Aorta (tissue), 5 donors: Measurements from ENCODE around the gene KASH5. TPM values are rescaled to one million over a fixed set of nuclear protein-coding genes. Genes with fewer than 3 reads are reported as not detected.
A peak's percentile ranks its signal among the peaks of the same experiment; 100 is the strongest.

Source experiments
- ATAC-seq: fragments of 200-7000 bp; cut with Tn5 transposase; one replicate; pipeline ENCODE4 v1.9.1; 2022; ENCODE audit warnings: moderate library complexity; ENCODE audit not compliant: low FRiP score
- DNase-seq, 2 donors: peaks; one replicate each; pipeline ENCODE4 v3.0.0-alpha.2; 2020
- H3K27ac ChIP-seq, 2 donors: one replicate each; pipeline ENCODE4 v1.5.1; 2013; ENCODE audit warnings: low read length in 2 of 2, mild to moderate bottlenecking in 2 of 2, moderate library complexity in 2 of 2, control low read depth in 1 of 2, inconsistent platforms in 1 of 2, low read depth in 1 of 2
- H3K27me3 ChIP-seq, 2 donors: one replicate each; pipeline ENCODE4 v1.6.1; 2013; ENCODE audit warnings: control low read depth in 1 of 2, low read length in 1 of 2, mild to moderate bottlenecking in 1 of 2, moderate library complexity in 1 of 2; ENCODE audit not compliant: insufficient read depth in 2 of 2, control insufficient read depth in 1 of 2
- H3K36me3 ChIP-seq, 2 donors: one replicate each; pipeline ENCODE4 v1.6.1; 2013; ENCODE audit warnings: control low read depth in 1 of 2, low read length in 1 of 2, mild to moderate bottlenecking in 1 of 2; ENCODE audit not compliant: insufficient read depth in 2 of 2, control insufficient read depth in 1 of 2
- H3K4me1 ChIP-seq, 2 donors: one replicate each; pipeline ENCODE4 v1.6.1; 2013; ENCODE audit warnings: low read length in 2 of 2, control low read depth in 1 of 2, mild to moderate bottlenecking in 1 of 2, moderate library complexity in 1 of 2; ENCODE audit not compliant: insufficient read depth in 2 of 2, control insufficient read depth in 1 of 2
- H3K4me3 ChIP-seq, 2 donors: one replicate each; pipeline ENCODE4 v1.5.1; 2013; ENCODE audit warnings: low read length in 2 of 2, control low read depth in 1 of 2, mild to moderate bottlenecking in 1 of 2
- H3K9me3 ChIP-seq: one replicate; pipeline ENCODE4 v1.6.1; 2013; ENCODE audit warnings: mild to moderate bottlenecking, low read length; ENCODE audit not compliant: control insufficient read depth
- WGBS, 2 donors: extraction: QIAGEN DNeasy Blood & Tissue Kit; methylation state at CpG; one replicate each; pipeline ENCODE4 v1.1.7; 2013; 5-methylcytosine and 5-hydroxymethylcytosine counted together
- intact Hi-C, 2 donors: fragments of 100-400 bp; cut with DNase I; formaldehyde crosslinking; loops; one replicate each; pipeline versions ENCODE4 v1.14.2 to v1.15.0; 2022
- polyA plus RNA-seq, 2 donors: library from polyadenylated mRNA; stranded (reverse); fragments of 200-250 nt; gene quantifications; one replicate each; pipeline ENCODE4 v1.2.3, GENCODE V29; 2013
- total RNA-seq, 2 donors: library from RNA; stranded (reverse); fragmentation: NEBNext Ultra II Directional; extraction: Animal tissue kit (Norgen Biotek cat#: 25700); gene quantifications; one replicate each; pipeline ENCODE4 v1.2.1, GENCODE V29; 2021
- donor health status: healthy with polysubstance abuse.
- donor health status: Bipolar disorder and iron deficiency.
- donor health status: DM: no; HTN: no; CAD: no.
- donor health status: DM: no; HTN: no; CAD: no.
- donor health status: DM: yes; HTN: yes; CAD: no.

KASH5 gene
- total and polyA plus RNA-seq, 4 donors: not detected

- no peaks in the 10 kb centered on the region for H3K4me1 ChIP-seq
- no peak overlapping the region for H3K27ac ChIP-seq
- no peak overlapping the region for H3K4me3 ChIP-seq
- ATAC-seq (no peak), DNase-seq (no peak)
- peaks cover 0 to 5% of the 10 kb centered on the region in 2 donors for H3K27me3 ChIP-seq
- intact Hi-C loops: no loop called here
- WGBS, 2 donors: 27 to 45% methylated on average over 2 to 3 of the region's 3 CpGs
- no peaks in the 10 kb centered on the region for H3K36me3 ChIP-seq
- no peaks in the 10 kb centered on the region for H3K9me3 ChIP-seq
Measured at GRCh38 chr19:49421878-49422202, 33.8 kb downstream of the KASH5 start.

GRCh38 chr19:49422407-49423070 is 34.5 kb downstream of the KASH5 start:
- DNase-seq (peak in 1 of 2 donors; percentile 84), ATAC-seq (peak; percentile 54)
- Histone ChIP-seq H3K36me3 (no peaks in the 10 kb centered on the region), H3K27ac (no peak overlapping the region), H3K4me1 (no peaks in the 10 kb centered on the region), H3K27me3 (peaks cover 0 to 5% of the 10 kb centered on the region in 2 donors), H3K9me3 (no peaks in the 10 kb centered on the region), H3K4me3 (no peak overlapping the region)
- WGBS, 2 donors: 2 to 3% methylated on average over 58 of the region's 58 CpGs
- intact Hi-C loops: no loop called here

GRCh38 chr19:49423071-49423984 is 35.3 kb downstream of the KASH5 start, which contains the start of gene PTH2:
Gene PTH2 (minus strand): TSS chr19:49423441. CDS start chr19:49423339, 102 bp downstream.
- intact Hi-C loops: no loop called here
- H3K36me3 ChIP-seq: no peaks in the 10 kb centered on the region
- no peak within 1 kb of the TSS for H3K27ac ChIP-seq
- H3K27me3 ChIP-seq: peaks cover 0 to 5% of the 10 kb centered on the region in 2 donors
- ATAC-seq (no peak), DNase-seq (no peak)
- H3K4me3 ChIP-seq: no peak within 1 kb of the TSS
- H3K9me3 ChIP-seq: no peaks in the 10 kb centered on the region
- no peaks in the 10 kb centered on the region for H3K4me1 ChIP-seq
- 6 to 8% methylated on average over 42 of the region's 42 CpGs for WGBS, 2 donors

- WGBS, 2 donors: 7 to 13% methylated on average over 3 of the region's 3 CpGs
- H3K9me3 ChIP-seq: no peaks in the 10 kb centered on the region
- H3K4me1 ChIP-seq: no peaks in the 10 kb centered on the region
- no peak overlapping the region for H3K4me3 ChIP-seq
- intact Hi-C loops: no loop called here
- H3K27me3 ChIP-seq: peaks cover 0 to 5% of the 10 kb centered on the region in 2 donors
- H3K36me3 ChIP-seq: no peaks in the 10 kb centered on the region
- no peak overlapping the region for H3K27ac ChIP-seq
- DNase-seq (no peak), ATAC-seq (no peak)
Measured at GRCh38 chr19:49423985-49424303, 35.9 kb downstream of the KASH5 start.

- peaks cover 0 to 5% of the 10 kb centered on the region in 2 donors for H3K27me3 ChIP-seq
- no peak for ATAC-seq
- H3K9me3 ChIP-seq: no peaks in the 10 kb centered on the region
- H3K27ac ChIP-seq: no peak within 1 kb of the TSS
- intact Hi-C loops: no loop called here
- H3K4me3 ChIP-seq: no peak within 1 kb of the TSS
- WGBS, 2 donors: 50 to 53% methylated on average over 7 of the region's 7 CpGs
- H3K4me1 ChIP-seq: no peaks in the 10 kb centered on the region
- no peaks in the 10 kb centered on the region for H3K36me3 ChIP-seq
- no peak for DNase-seq
Measured at GRCh38 chr19:49425178-49425577, 37.1 kb downstream of the KASH5 start, which contains the start of gene GFY. Gene GFY (plus strand): TSS chr19:49425388. CDS start chr19:49426431, 1,043 bp downstream.

- H3K9me3 ChIP-seq: no peaks in the 10 kb centered on the region
- ATAC-seq: no peak
- WGBS, 2 donors: 2 to 3% methylated on average over 27 to 30 of the region's 30 CpGs
- intact Hi-C loops: no loop called here
- no peak overlapping the region for H3K4me3 ChIP-seq
- H3K4me1 ChIP-seq: no peaks in the 10 kb centered on the region
- H3K36me3 ChIP-seq: no peaks in the 10 kb centered on the region
- no peak for DNase-seq
- H3K27me3 ChIP-seq: peaks cover 0 to 5% of the 10 kb centered on the region in 2 donors
- H3K27ac ChIP-seq: no peak overlapping the region
Measured at GRCh38 chr19:49425922-49426592, 38.0 kb downstream of the KASH5 start.

- Histone ChIP-seq H3K36me3 (no peaks in the 10 kb centered on the region), H3K4me3 (no peak overlapping the region), H3K4me1 (no peaks in the 10 kb centered on the region), H3K27ac (no peak overlapping the region), H3K9me3 (no peaks in the 10 kb centered on the region), H3K27me3 (peaks cover 0 to 5% of the 10 kb centered on the region in 2 donors)
- DNase-seq (no peak), ATAC-seq (no peak)
- intact Hi-C loops: no loop called here
- 53 to 57% methylated on average over 12 of the region's 12 CpGs for WGBS, 2 donors
Measured at GRCh38 chr19:49427339-49427738, 39.3 kb downstream of the KASH5 start.

- 1 to 2% methylated on average over 45 of the region's 45 CpGs for WGBS, 2 donors
- no peaks in the 10 kb centered on the region for H3K36me3 ChIP-seq
- DNase-seq: no peak
- peaks cover 0 to 5% of the 10 kb centered on the region in 2 donors for H3K27me3 ChIP-seq
- H3K27ac ChIP-seq: no peak overlapping the region
- H3K4me1 ChIP-seq: no peaks in the 10 kb centered on the region
- no peaks in the 10 kb centered on the region for H3K9me3 ChIP-seq
- H3K4me3 ChIP-seq: no peak overlapping the region
- intact Hi-C loops: no loop called here
- no peak for ATAC-seq
Measured at GRCh38 chr19:49427855-49428546, 40.0 kb downstream of the KASH5 start.
